Mesothelial cell of epicardium (in vitro differentiated cells): ENCODE data around the gene RAB25. TPM values are rescaled to one million over a fixed set of nuclear protein-coding genes. Genes with fewer than 3 reads are reported as not detected.

ENCODE experiments used
- DNase-seq, 2 experiments: peaks; one replicate each; pipeline ENCODE4 v3.0.0; 2021; ENCODE audit warnings: low spot score in 2 of 2; ENCODE audit not compliant: unreplicated experiment in 2 of 2
- H3K27ac Mint-ChIP-seq: 2 replicates; pipeline ENCODE4 v1.8.0; 2021; ENCODE audit warnings: mixed read lengths
- H3K27me3 Mint-ChIP-seq: 2 replicates; pipeline ENCODE4 v1.8.0; 2021; ENCODE audit warnings: low read depth, mixed read lengths
- H3K36me3 Mint-ChIP-seq: 2 replicates; pipeline ENCODE4 v1.8.0; 2021; ENCODE audit warnings: mixed read lengths
- H3K4me1 Mint-ChIP-seq: 2 replicates; pipeline ENCODE4 v1.8.0; 2021; ENCODE audit warnings: mixed read lengths
- H3K4me3 Mint-ChIP-seq: 2 replicates; pipeline ENCODE4 v1.8.0; 2021; ENCODE audit warnings: mild to moderate bottlenecking, moderate library complexity, mixed read lengths
- H3K9me3 Mint-ChIP-seq: 2 replicates; pipeline ENCODE4 v1.8.0; 2021; ENCODE audit warnings: mixed read lengths
- CTCF ChIP-seq: fragments of 200-600 bp; sonication (generic); IDR thresholded peaks from one replicate; pipeline ENCODE4 v1.5.0; 2021; ENCODE audit warnings: antibody characterized with exemption; ENCODE audit not compliant: unreplicated experiment
- total RNA-seq: library from RNA; stranded (reverse); gene quantifications from 3 replicates; pipeline ENCODE4 v1.2.1, GENCODE V29; 2021

Gene RAB25
- total RNA-seq, 1 donor from 2014 or later = 51.1 TPM

GRCh38 chr1:156098784-156099183 lies 37.8 kb downstream of the RAB25 start:
- no peak for TF ChIP-seq CTCF
- Mint-ChIP-seq H3K9me3 (no peaks in the 10 kb centered on the region), H3K36me3 (peaks cover 14% of the 10 kb centered on the region), H3K27me3 (no peaks in the 10 kb centered on the region), H3K27ac (peak overlapping the region; percentile 72), H3K4me3 (no peak overlapping the region), H3K4me1 (peaks cover 35% of the 10 kb centered on the region)
- DNase-seq = no peak

GRCh38 chr1:156099282-156099681 lies 38.3 kb downstream of the RAB25 start:
- no peak for DNase-seq
- peaks cover 40% of the 10 kb centered on the region for H3K4me1 Mint-ChIP-seq
- no peak for TF ChIP-seq CTCF
- H3K27me3 Mint-ChIP-seq = no peaks in the 10 kb centered on the region
- H3K27ac Mint-ChIP-seq = no peak overlapping the region
- H3K4me3 Mint-ChIP-seq = no peak overlapping the region
- H3K9me3 Mint-ChIP-seq = no peaks in the 10 kb centered on the region
- peaks cover 12% of the 10 kb centered on the region for H3K36me3 Mint-ChIP-seq

GRCh38 chr1:156100205-156100995 lies 39.4 kb downstream of the RAB25 start:
- DNase-seq = no peak
- peaks cover 9% of the 10 kb centered on the region for H3K36me3 Mint-ChIP-seq
- H3K4me1 Mint-ChIP-seq = peaks cover 52% of the 10 kb centered on the region
- no peak for TF ChIP-seq CTCF
- H3K27me3 Mint-ChIP-seq = no peaks in the 10 kb centered on the region
- H3K27ac Mint-ChIP-seq = peak overlapping the region; percentile 14
- H3K4me3 Mint-ChIP-seq = no peak overlapping the region
- H3K9me3 Mint-ChIP-seq = no peaks in the 10 kb centered on the region

GRCh38 chr1:156101880-156102279 lies 40.9 kb downstream of the RAB25 start:
- peaks cover under 1% of the 10 kb centered on the region for H3K36me3 Mint-ChIP-seq
- no peak overlapping the region for H3K4me3 Mint-ChIP-seq
- H3K27ac Mint-ChIP-seq = peak overlapping the region; percentile 99
- DNase-seq = no peak
- no peaks in the 10 kb centered on the region for H3K9me3 Mint-ChIP-seq
- H3K4me1 Mint-ChIP-seq = peaks cover 58% of the 10 kb centered on the region
- H3K27me3 Mint-ChIP-seq = no peaks in the 10 kb centered on the region
- TF ChIP-seq CTCF = no peak

GRCh38 chr1:156102633-156103511 lies 41.9 kb downstream of the RAB25 start:
- no peaks in the 10 kb centered on the region for H3K9me3 Mint-ChIP-seq
- H3K4me1 Mint-ChIP-seq = peaks cover 62% of the 10 kb centered on the region
- no peaks in the 10 kb centered on the region for H3K27me3 Mint-ChIP-seq
- no peaks in the 10 kb centered on the region for H3K36me3 Mint-ChIP-seq
- DNase-seq = no peak
- H3K4me3 Mint-ChIP-seq = no peak overlapping the region
- H3K27ac Mint-ChIP-seq = peak overlapping the region; percentile 99
- no peak for TF ChIP-seq CTCF
